ENCODE results near the gene LPO.
A peak's percentile ranks its signal among the peaks of the same experiment; 100 is the strongest.

The LPO gene

DNA sequence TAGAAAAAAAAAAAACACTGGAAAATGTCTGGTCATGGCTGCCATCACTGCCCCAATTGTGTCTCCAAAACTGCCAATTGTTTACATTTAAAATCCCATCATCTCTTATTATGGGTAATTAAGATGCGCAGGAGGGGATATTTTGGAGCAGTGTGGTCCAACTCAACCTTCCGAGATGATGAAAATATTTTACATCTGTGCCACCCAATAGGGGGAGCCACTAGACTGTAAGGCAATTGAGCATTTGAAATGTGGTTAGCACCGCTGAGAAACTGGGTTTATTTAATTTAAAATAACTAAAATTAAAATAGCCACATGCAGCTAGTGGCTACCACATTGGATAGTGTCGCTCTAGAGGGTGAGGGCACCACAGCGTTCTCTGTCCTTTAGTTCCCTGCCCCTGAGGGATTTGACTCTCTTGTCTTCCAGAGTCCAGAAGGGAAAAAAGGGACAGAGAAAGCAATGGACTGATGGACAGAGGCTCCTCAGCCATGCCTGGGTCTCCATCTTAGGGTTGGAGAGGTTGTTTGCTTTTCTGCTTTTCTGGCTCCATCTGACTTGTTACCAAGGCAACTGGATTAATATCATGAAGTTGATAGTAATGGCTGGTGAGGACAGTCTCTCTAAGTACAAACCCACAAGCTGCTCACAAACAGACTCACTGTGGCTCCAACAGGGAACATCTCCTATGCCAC lies 38.9 kb downstream of the LPO start:
- Histone ChIP-seq H3K27ac (ENCODE audit: insufficient read depth in 1 of 2, low read depth in 1 of 2, low read length in 2 of 2, poor library complexity in 1 of 2, severe bottlenecking in 2 of 2) (no peak overlapping the region), H3K27me3 (replicated peaks in 2 of 5; ENCODE audit: control insufficient read depth in 4 of 5, insufficient read depth in 5 of 5, low read length in 4 of 5) (no peaks in the 10 kb centered on the region), H3K9me3 (ENCODE audit: control extremely low read depth in 1 of 5, control insufficient read depth in 4 of 5, insufficient read depth in 2 of 5, low read depth in 1 of 5, low read length in 4 of 5) (no peaks in the 10 kb centered on the region), H3K36me3 (ENCODE audit: control insufficient read depth in 4 of 4, insufficient read depth in 4 of 4, low read length in 3 of 4) (peaks cover 0 to 54% (median 0%) of the 10 kb centered on the region in 4 experiments), H3K4me1 (ENCODE audit: control extremely low read depth in 1 of 4, control insufficient read depth in 4 of 4, insufficient read depth in 4 of 4, low read length in 3 of 4) (peaks cover 0 to 64% (median 37%) of the 10 kb centered on the region in 4 experiments), H3K4me3 (ENCODE audit: control insufficient read depth in 1 of 7, extremely low read depth in 1 of 7, insufficient read depth in 4 of 7, low read depth in 2 of 7, low read length in 6 of 7) (peak overlapping the region in 1 of 7 experiments; percentile 64)
- CTCF ChIA-PET = interaction anchor here (0.9 to 2.9 kb wide), 9 partner anchors 13 to 68 kb away, joined by 3 to 16 read pairs (median 3); no protein-coding TSS in a partner anchor
- 100% methylated on average over 2 of the region's 5 CpGs for WGBS (ENCODE audit: insufficient coverage)
- peak; percentile 34 to 77 (median 72) for DNase-seq
- POLR2A ChIA-PET = no interaction called here

DNA sequence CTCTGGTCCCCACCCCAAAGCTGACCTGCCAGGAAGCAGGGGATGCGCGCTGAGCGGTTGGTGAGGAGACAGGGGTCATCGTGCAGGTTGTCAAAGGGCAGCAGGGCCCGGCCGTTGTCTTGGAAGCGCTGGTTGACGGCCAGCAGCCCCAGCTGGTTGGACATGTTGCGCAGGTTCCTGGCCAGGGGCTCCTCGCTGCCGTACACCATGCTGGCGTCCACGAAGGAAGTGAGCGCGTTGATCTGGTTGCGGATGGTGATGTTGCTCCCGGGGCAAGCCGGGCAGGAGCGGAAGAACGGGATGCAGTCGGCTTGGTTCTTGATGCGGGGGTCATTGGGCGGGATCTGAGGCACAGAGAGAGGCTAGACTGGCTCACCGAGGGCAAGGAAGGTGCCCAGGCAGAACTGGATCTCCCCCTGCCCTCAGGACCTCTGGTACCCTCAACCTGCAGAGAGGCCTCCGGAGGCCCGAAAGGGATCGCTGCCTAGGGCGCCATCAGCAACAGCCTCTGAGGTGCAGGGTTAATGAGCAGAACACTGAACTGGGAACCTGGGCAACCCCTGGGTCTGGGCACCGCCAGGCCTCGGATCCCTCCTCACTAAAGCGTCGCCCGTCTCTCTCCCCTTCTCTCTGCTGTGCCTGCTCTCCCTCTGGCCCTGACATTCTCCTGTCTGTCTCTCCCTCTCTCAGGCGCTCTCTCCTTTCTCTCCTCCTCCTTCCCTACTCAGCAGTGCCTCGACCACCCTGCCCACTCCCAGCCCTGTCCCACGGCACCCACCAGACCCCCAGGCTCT lies 39.6 kb downstream of the LPO start:
- no peak for DNase-seq
- H3K4me3 ChIP-seq (ENCODE audit: control insufficient read depth in 1 of 7, extremely low read depth in 1 of 7, insufficient read depth in 4 of 7, low read depth in 2 of 7, low read length in 6 of 7) = peak overlapping the region in 2 of 7 experiments; percentile 15 to 64
- H3K27ac ChIP-seq (ENCODE audit: insufficient read depth in 1 of 2, low read depth in 1 of 2, low read length in 2 of 2, poor library complexity in 1 of 2, severe bottlenecking in 2 of 2) = no peak overlapping the region
- no peaks in the 10 kb centered on the region for H3K9me3 ChIP-seq (ENCODE audit: control extremely low read depth in 1 of 5, control insufficient read depth in 4 of 5, insufficient read depth in 2 of 5, low read depth in 1 of 5, low read length in 4 of 5)
- H3K27me3 ChIP-seq (replicated peaks in 2 of 5; ENCODE audit: control insufficient read depth in 4 of 5, insufficient read depth in 5 of 5, low read length in 4 of 5) = no peaks in the 10 kb centered on the region
- peaks cover 0 to 47% (median 0%) of the 10 kb centered on the region in 4 experiments for H3K36me3 ChIP-seq (ENCODE audit: control insufficient read depth in 4 of 4, insufficient read depth in 4 of 4, low read length in 3 of 4)
- WGBS (ENCODE audit: insufficient coverage) = 96% methylated on average over 31 of the region's 36 CpGs
- ChIA-PET CTCF (interaction anchor here (0.9 to 3.0 kb wide), 10 partner anchors 12 to 67 kb away, joined by 3 to 16 read pairs (median 4); no protein-coding TSS in a partner anchor), POLR2A (no interaction called here)
- peaks cover 0 to 66% (median 40%) of the 10 kb centered on the region in 4 experiments for H3K4me1 ChIP-seq (ENCODE audit: control extremely low read depth in 1 of 4, control insufficient read depth in 4 of 4, insufficient read depth in 4 of 4, low read length in 3 of 4)

GRCh38 chr17:58278661-58279015 lies 40.3 kb downstream of the LPO start:
- DNase-seq = no peak
- Histone ChIP-seq H3K4me3 (ENCODE audit: control insufficient read depth in 1 of 7, extremely low read depth in 1 of 7, insufficient read depth in 4 of 7, low read depth in 2 of 7, low read length in 6 of 7) (peak overlapping the region in 2 of 7 experiments; percentile 36 to 64), H3K27ac (ENCODE audit: insufficient read depth in 1 of 2, low read depth in 1 of 2, low read length in 2 of 2, poor library complexity in 1 of 2, severe bottlenecking in 2 of 2) (no peak overlapping the region), H3K36me3 (ENCODE audit: control insufficient read depth in 4 of 4, insufficient read depth in 4 of 4, low read length in 3 of 4) (peaks cover 0 to 40% (median 0%) of the 10 kb centered on the region in 4 experiments), H3K27me3 (replicated peaks in 2 of 5; ENCODE audit: control insufficient read depth in 4 of 5, insufficient read depth in 5 of 5, low read length in 4 of 5) (no peaks in the 10 kb centered on the region), H3K4me1 (ENCODE audit: control extremely low read depth in 1 of 4, control insufficient read depth in 4 of 4, insufficient read depth in 4 of 4, low read length in 3 of 4) (peaks cover 4 to 66% (median 46%) of the 10 kb centered on the region in 4 experiments), H3K9me3 (ENCODE audit: control extremely low read depth in 1 of 5, control insufficient read depth in 4 of 5, insufficient read depth in 2 of 5, low read depth in 1 of 5, low read length in 4 of 5) (no peaks in the 10 kb centered on the region)
- POLR2A ChIA-PET = no interaction called here
- WGBS (ENCODE audit: insufficient coverage) = 84% methylated on average over 3 of the region's 5 CpGs
- CTCF ChIA-PET = interaction anchor here (1.6 to 3.0 kb wide), 5 partner anchors 26 to 66 kb away, joined by 3 to 16 read pairs (median 7); no protein-coding TSS in a partner anchor

- Histone ChIP-seq H3K4me1 (ENCODE audit: control extremely low read depth in 1 of 4, control insufficient read depth in 4 of 4, insufficient read depth in 4 of 4, low read length in 3 of 4) (peaks cover 4 to 67% (median 51%) of the 10 kb centered on the region in 4 experiments), H3K9me3 (ENCODE audit: control extremely low read depth in 1 of 5, control insufficient read depth in 4 of 5, insufficient read depth in 2 of 5, low read depth in 1 of 5, low read length in 4 of 5) (no peaks in the 10 kb centered on the region), H3K36me3 (ENCODE audit: control insufficient read depth in 4 of 4, insufficient read depth in 4 of 4, low read length in 3 of 4) (peaks cover 0 to 36% (median 0%) of the 10 kb centered on the region in 4 experiments), H3K4me3 (ENCODE audit: control insufficient read depth in 1 of 7, extremely low read depth in 1 of 7, insufficient read depth in 4 of 7, low read depth in 2 of 7, low read length in 6 of 7) (peak overlapping the region in 3 of 7 experiments; percentile 36 to 64 (median 38)), H3K27me3 (replicated peaks in 2 of 5; ENCODE audit: control insufficient read depth in 4 of 5, insufficient read depth in 5 of 5, low read length in 4 of 5) (no peaks in the 10 kb centered on the region), H3K27ac (ENCODE audit: insufficient read depth in 1 of 2, low read depth in 1 of 2, low read length in 2 of 2, poor library complexity in 1 of 2, severe bottlenecking in 2 of 2) (no peak overlapping the region)
- 40% methylated on average over 55 of the region's 60 CpGs for whole genome bisulfite sequencing (ENCODE audit: insufficient coverage)
- POLR2A ChIA-PET = interaction anchor here (1.1 kb wide), 1 partner anchor 49 kb away, joined by 4 read pairs; the partner anchor contains the start of gene TSPOAP1
- CTCF ChIA-PET = interaction anchor here (1.2 to 3.0 kb wide), 8 partner anchors 10 to 65 kb away, joined by 3 to 16 read pairs (median 6); no protein-coding TSS in a partner anchor
- DNase-seq = peak in 1 of 3 donors; percentile 27
Measured at GRCh38 chr17:58279016-58279711, 40.8 kb downstream of the LPO start.

DNA sequence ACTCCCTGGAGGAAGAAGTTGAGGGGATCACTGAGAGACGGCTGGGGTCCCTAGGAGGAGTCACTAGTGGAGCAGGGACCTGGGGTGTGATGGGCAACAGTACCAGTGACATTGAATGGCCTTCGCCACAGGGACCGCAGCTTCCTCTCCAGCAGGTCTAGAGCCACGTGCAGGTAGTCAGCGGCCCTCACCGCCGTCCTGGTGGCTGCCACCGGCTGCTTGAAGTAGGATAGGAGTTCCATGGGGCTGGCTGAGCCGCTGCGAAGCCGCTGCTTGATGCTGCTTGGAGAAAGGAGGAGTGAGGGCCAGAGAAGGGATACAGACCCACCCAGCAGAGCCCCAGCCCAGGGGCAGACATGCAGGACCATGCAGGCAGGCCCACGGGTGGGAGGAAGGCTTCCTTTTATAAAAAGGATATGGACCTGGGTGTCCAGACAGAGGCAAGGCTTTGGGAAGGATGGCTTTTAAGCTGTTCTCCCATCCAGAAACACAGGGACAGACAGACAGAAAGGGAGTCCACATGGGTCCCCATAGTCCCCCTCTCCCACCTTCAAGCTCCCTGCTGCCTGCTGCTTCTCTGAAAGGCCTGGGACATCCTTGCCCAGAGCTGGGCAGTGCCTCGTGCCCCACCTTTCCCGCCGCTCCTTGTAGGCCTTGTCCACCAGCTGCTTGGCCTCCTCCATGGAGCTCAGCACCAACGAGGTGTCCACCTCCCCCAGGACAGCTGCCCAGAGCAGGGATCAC lies 41.5 kb downstream of the LPO start:
- ChIA-PET POLR2A (interaction anchor here (1.1 kb wide), 1 partner anchor 48 kb away, joined by 4 read pairs; the partner anchor contains the start of gene TSPOAP1), CTCF (interaction anchor here (1.1 to 3.0 kb wide), 11 partner anchors 10 to 66 kb away, joined by 3 to 16 read pairs (median 4); no protein-coding TSS in a partner anchor)
- Histone ChIP-seq H3K4me3 (ENCODE audit: control insufficient read depth in 1 of 7, extremely low read depth in 1 of 7, insufficient read depth in 4 of 7, low read depth in 2 of 7, low read length in 6 of 7) (peak overlapping the region in 2 of 7 experiments; percentile 26 to 64), H3K27ac (ENCODE audit: insufficient read depth in 1 of 2, low read depth in 1 of 2, low read length in 2 of 2, poor library complexity in 1 of 2, severe bottlenecking in 2 of 2) (no peak overlapping the region), H3K9me3 (ENCODE audit: control extremely low read depth in 1 of 5, control insufficient read depth in 4 of 5, insufficient read depth in 2 of 5, low read depth in 1 of 5, low read length in 4 of 5) (no peaks in the 10 kb centered on the region), H3K36me3 (ENCODE audit: control insufficient read depth in 4 of 4, insufficient read depth in 4 of 4, low read length in 3 of 4) (peaks cover 0 to 36% (median 0%) of the 10 kb centered on the region in 4 experiments), H3K27me3 (replicated peaks in 2 of 5; ENCODE audit: control insufficient read depth in 4 of 5, insufficient read depth in 5 of 5, low read length in 4 of 5) (no peaks in the 10 kb centered on the region), H3K4me1 (ENCODE audit: control extremely low read depth in 1 of 4, control insufficient read depth in 4 of 4, insufficient read depth in 4 of 4, low read length in 3 of 4) (peaks cover 4 to 75% (median 59%) of the 10 kb centered on the region in 4 experiments)
- peak; percentile 22 to 85 (median 82) for DNase-seq
- WGBS (ENCODE audit: insufficient coverage) = 76% methylated on average over 11 of the region's 16 CpGs

Measured in common myeloid progenitor, CD34-positive (primary cell).